HG03432 (cell line): ENCODE results near the gene CCND3.
"Not testable (repeated sequence)": the region's sequence is repeated elsewhere in the genome, so short reads cannot be mapped to it uniquely, and the experiment has no call there.

Experiments used
- ATAC-seq: cut with Tn5 transposase; IDR thresholded peaks from one replicate; pipeline ENCODE4 v1.9.1; 2021; ENCODE audit warnings: mild to moderate bottlenecking, moderate library complexity; ENCODE audit not compliant: unreplicated experiment

CCND3 gene

DNA sequence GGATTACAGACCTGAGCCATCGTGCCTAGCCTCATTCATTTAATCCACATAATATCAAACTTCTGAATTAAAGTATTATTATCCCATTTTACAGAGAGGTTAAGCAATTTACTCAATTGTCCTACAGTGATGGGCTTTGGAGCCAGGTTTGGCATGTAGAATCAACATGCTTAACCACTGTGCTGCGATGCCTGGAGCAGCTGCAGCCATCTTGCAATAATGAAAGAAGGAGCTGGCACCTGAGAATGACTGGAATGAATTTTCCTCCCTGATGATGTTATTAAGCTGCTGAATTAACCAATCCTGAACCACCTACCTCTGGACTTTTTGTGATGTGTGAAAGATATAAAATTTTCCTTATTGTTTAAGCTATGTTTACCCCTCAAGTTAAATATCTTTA lies 13.1 kb upstream of the CCND3 start:
- no peak for ATAC-seq

DNA sequence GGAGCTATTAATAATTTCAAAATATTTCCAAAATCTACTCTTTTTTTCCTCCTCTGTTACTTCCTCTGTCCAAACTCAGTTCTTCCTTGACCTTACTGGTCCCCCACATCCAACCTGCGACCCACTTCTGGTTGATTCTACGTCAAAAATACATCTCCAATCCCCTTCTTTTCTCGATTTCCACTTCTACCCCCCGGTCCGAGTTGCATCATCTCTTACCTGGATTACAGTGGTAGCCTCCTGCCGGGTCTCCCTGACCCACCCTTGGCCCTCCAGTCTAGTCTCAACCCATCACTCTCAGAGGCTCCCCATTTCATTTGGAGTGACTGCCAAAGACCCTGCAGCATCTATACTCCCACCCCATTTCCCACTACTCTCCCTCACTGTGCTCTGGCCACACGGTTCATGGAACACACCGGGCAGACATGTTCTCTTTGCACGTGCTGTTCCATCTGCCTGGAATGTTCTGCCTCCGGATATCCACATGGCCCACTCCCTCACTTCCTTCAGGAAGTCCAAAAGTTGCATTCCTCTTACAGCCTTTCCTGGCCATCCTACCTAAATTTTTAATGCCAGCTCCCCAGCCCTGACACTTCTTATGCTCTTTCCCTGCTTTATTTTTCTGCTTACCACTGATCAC lies 6.1 kb upstream of the CCND3 start:
- no peak for ATAC-seq

DNA sequence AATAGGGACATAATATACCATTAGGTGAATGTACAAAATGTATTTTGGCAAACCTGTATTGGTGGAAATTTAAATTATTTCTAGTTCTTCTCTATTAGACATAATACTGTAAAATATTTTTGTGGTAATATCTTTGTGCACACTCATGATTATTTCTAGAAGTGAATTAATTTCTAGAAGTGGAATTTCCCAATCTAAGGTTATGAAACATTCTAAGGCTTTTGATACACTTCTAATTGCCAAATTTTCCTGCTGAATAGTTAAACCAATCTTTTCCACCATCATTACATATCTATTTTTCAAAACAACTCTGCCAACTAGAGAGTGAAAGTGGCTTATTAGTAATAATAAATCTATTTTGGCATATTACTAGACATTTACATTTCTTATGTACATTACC lies 1.8 kb upstream of the CCND3 start:
- ATAC-seq: no peak

DNA sequence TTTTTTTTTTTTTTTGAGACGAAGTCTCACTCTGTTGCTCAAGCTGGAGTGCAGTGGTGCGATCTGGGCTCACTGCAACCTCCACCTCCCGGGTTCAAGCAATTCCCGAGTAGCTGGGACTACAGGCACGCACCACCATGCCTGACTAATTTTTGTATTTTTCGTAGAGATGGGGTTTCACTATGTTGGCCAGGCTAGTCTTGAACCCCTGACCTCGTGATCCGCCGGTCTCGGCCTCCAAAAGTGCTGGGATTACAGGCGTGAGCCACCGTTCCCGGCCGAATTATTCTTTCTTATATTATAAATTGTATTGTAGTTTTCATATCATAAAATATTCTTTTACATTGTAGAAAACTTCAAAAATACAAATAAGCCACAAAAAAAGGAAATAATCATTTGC lies 1.3 kb upstream of the CCND3 start:
- ATAC-seq: not testable (repeated sequence)

DNA sequence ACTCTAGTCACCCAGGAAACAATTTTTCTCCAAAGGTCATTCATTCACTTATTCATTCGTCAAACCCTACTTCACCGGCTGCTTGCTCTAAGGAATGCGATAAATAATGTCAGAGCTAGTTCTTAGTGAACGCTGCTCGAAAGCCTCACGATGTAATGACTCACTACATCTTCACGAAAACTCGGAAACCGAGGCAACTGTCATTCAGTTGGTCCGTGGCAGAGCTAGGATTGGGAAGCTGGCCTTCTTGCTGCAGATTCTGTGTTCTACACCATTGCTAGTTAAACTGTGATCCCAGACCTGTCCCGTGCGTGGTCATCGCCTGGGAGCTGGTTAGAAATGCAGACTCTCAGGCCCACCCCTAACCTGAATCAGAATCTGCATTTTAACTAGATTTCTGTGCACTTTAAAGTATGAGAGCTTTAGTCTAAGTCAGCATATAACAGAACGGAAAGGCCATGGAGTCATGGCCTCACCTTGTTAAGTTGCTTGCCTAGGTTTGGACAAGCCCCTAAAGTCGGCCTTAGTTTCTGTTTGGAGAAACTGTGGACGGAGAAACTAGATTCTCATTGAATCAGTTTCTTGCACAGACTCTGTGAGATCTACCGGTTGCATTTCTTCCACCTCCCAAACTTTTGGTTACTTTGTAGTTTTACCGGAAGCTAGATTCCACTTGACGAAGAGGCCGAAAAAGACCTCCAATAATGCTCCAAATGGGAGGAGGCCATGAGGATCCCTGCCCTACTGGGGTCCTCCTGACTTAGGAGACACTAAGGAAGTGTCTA lies 651 bp upstream of the CCND3 start:
- no peak for ATAC-seq

DNA sequence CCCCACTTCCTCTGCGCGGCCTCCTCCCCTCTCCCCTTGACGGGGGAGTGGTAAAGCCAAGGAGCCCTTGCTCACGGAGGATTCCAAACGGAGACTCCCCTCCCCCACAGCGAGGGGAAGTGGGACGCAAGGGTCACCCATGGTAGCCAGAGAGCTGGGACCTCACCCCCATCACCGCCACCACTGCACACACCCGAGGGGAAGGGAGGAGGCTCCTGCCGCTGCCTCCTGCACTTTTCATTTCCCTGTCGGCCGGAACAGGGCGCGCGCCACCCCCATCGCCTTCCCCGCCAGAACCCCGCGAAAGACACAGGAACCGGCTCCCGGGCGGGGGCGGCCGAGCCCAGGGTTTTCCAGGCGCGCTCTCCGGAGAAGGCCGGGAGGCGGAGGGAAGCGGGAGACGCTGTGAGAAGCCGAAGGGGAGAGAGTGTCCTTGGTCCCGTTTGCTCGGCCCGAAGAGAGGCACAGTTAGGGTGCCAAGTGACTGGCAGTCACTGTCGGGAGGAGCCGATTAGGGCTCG lies 789 bp downstream of the CCND3 start:
- ATAC-seq: no peak

DNA sequence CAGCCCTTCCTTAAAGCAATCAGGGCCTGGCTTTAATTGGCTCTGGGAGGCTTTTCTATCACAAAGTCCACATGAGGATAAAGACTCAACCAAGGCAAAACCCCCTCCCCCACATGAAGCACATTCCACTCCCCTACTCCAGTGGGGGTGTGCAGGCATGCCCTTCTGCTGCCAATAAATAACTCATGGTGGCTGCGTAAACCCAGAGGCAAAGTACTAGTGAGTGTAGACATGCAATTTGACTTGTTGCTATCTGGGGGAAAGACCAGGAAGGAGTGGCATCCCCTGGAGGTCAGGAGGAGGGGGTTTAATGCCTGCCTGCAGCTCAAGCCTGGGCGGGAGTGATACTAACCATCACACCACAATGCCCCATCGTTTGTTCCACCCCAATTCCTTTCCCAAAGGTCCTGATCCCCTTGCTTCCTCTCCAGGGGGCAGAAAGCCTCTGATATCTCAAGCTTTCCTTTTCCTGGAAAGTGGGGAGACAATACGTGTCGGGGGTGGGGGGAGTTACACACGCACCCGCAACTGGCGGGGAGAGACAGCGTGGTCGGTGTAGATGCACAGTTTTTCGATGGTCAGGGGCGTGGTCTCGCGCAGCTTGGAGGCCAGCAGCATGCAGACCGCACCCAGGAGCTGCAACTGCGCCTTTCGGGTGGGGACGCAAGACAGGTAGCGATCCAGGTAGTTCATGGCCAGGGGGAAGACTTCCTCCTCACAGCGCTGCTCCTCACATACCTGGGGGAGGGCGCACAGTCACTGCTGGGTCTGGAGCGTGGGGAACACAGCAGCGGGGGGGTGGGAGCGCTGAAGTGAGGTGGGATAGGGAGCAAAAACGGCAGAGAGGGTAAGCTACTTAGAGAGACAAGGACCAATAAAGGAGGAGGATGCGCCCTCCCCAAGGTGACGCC lies 1.5 kb downstream of the CCND3 start:
- ATAC-seq: no peak

DNA sequence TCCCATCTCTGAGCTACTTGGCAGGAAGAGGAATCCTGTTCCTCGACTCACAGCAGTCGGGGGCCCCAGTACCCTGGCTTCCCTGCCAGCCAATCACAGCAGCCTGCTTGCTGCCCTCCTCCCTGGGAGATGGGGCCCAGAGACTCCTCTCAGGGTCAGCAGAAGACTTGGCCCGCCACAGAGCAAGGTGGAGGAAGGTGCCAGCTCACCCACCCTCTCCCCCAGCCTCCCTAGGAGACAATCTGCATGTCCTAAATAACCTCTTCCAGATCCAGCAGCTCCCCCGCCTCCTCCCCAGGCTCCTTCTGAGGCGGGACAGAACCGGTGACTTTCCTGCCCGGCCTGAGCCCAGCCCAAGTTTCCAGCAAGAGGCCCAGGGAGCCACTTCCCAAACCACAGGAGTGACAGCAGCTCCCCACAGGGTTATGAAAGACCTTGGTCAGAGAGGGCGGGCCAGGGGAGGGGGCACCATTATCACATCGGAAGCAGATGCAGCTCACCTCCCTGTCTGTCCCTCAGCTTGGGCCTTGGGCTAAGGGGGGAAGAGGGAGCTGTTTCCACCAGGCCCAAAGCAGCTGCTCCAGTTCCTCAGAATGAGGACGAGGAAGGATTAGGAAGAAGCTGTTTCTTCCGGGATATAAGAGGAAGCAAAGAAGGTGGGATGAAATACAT lies 2.3 kb downstream of the CCND3 start:
- no peak for ATAC-seq

DNA sequence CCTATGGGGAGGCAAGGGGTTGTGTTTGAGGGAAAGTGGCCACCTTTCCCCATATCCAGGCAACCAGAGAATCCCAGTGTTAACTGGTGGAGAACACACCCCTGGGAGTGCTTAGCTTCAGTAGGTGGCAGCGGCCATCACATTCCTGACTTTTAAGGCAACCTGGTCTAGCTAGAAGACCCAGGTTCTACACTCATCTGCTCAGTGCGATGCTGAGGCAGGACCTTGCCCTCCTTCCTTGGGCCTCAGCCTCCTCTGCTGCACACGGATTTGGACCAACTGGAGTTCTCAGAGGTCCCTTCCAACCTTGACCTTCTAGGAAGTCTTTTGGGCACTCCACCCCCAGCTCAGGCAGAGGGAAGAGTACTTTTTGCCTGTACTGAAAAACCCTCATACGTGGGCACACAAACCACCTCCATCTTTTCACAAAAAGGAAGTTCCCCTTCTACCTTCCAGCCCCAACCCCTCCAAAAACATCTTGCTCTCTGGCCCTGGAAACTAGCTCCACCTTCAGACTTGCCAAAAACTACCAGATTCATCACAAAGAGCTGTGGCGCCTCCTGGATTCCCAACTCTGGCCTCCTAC lies 2.9 kb downstream of the CCND3 start:
- no peak for ATAC-seq

DNA sequence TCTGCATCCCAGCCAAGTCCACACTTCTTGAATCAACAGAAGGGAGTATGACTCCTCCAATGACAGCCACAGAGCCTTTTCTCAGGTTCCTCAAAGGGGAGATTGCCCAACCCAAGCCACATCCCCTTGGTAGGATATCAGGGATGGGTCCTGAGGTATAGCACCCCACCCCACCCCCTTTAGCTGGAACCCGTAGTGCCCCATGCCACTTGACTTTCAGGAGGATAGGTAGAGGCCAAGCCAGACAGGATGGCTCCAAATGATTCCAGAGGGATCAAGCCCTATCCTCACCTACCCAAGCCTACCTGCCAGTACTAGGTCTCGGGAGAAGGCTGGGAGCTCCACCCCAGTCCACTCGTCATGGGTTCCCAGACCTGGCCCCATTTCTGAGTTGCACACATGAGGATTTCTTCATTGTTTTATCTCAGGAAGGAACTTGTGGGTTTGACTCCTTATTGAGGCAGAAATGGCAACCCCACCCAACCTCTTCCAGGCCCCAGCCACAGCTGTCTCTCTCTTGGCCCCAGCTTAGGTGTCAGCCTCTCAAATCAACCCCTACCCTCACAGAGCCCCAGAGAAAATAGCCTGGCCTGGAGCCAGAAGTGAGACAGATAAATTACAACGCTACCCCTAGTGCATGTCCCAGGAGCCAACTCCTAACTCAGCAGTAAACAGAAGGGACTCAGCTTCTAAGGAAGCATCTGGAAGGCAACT lies 3.6 kb downstream of the CCND3 start:
- no peak for ATAC-seq

DNA sequence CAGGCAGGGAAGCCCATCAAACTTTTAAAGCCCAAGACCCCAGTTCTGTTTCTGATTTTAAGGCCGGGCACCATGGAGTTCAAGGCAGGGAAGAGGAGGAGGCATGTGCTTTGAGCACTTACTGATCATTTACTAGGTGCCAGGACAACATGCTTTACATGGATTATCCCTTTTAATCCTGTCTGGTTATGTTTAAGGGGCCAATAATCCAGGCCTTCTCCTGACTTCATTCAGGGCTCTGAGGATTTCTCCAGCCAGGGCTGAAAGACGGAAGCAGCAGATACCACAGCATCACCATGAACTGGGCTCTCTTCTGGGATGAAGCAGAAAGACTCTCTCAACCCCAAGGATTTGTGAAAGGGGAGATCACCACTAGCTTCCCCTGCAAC lies 4.1 kb downstream of the CCND3 start:
- ATAC-seq: no peak

DNA sequence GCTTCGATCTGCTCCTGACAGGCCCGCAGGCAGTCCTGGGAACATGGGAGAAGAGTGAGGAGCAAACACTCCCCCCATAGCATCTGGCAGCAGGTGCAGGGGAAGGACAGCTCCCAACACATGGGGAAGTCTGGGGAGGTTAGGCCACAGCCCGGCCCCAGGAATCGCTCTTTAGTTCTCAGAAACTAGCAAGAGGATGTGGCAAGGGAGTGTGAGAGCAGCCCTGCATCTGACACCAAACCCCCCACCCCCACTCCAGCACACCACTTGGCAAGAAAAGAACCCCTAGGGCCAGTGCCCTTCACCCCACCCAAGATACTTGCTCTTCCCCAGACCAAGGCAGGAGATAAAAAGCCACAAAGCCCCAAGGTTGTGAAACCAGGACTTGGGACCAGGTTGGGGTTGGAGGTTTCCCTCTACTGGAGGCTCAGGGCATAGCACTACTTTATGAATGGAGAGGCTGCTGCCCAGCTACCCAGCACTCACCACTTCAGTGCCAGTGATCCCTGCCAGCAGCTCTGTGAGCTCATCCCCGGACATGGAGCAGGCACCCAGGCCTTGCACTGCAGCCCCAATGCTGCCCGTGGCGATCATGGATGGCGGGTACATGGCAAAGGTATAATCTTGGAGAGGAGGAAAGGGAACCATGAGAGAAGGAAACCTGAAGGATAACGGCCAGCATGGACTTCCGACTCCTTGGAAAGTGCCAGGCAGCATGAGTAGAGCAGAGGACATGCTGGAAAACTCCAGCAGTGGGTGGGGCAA lies 5.4 kb downstream of the CCND3 start:
- ATAC-seq: peak; percentile 62

DNA sequence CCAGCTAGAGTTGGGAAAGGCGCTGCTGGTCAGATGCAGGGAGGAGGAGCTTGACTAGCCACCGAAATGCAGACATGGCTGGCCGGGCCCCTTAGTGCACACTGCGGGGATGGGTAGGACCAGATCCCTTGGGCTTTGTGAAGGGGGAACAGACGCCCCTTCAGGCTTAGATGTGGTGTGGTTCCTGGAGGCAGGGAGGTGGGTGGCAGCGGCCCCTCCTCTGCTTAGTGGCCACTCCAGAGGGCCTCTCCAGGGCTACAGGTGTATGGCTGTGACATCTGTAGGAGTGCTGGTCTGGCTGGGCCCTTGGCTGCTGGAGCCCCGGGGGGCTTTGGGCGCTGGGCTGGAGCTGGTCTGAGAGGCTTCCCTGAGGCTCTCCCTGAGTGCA lies 5.9 kb downstream of the CCND3 start:
- ATAC-seq: no peak

DNA sequence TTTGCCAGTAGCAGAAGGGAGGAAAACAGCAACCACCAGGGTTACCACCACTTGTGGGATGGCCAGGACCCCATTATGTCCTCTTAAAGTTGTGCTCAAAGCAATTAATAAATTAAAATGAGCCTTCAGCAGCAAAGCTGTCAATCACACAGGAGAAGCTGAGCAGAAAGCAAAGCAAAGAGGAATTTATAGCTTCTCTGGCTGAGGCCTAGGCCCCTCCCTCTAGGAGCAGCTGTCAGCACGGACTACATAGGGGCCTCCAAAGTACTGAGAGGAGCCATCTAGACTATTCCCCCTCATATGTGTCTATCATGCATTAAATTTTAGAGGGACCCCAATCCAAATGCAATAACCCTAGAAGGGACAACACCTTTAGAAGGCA lies 6.4 kb downstream of the CCND3 start:
- no peak for ATAC-seq

DNA sequence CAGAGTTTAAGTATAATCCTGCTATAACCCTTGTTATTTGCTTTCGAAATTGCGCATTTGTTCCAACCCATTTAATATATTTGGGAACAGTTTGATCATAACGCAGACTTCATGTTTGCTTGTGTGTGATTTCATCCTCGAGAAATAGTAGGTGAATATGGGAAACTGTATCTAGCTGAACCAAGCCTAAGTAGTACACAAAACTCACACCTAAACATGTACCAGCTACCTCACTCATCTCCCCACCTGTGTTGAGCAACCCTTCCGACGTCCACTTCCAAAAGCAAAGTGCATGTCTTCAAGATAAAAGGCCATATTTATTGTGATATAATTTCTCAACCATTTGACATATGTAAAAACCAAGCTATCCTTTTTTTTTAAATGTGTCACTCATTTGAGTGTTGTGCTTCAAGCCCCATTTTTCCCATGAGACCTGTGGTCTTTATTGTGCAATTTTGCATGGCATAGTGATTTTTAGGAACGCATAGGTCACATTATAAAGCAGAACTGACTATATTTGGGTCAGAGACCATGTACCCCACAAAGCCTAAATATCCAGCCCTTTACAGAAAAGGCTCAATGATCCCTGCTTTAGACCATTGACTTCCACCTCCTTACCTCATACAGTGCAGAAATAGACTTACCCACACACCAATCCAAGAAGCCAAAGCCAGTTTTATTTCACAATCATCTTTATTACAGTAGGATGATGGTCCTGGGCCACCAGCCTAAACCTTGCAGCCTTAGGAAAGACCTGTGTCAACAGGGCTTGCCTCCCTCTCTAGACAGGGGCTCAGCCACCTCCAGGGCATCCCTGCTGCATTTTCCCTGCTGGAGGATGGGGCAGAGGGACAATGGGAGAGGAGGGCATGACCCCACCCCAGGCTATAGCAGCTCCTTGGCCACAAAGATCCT lies 7.1 kb downstream of the CCND3 start:
- no peak for ATAC-seq

DNA sequence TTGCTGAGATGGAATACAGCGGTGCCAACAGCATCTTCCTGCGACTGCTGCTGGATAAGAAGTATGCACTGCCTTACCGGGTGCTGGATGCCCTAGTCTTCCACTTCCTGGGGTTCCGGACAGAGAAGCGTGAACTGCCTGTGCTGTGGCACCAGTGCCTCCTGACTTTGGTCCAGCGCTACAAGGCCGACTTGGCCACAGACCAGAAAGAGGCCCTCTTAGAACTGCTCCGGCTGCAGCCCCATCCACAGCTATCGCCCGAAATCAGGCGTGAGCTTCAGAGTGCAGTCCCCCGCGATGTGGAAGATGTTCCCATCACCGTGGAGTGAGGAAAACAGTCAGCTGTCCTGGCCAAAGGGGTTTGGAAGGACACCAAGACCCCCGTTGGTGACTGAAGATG lies 9.2 kb downstream of the CCND3 start:
- no peak for ATAC-seq

DNA sequence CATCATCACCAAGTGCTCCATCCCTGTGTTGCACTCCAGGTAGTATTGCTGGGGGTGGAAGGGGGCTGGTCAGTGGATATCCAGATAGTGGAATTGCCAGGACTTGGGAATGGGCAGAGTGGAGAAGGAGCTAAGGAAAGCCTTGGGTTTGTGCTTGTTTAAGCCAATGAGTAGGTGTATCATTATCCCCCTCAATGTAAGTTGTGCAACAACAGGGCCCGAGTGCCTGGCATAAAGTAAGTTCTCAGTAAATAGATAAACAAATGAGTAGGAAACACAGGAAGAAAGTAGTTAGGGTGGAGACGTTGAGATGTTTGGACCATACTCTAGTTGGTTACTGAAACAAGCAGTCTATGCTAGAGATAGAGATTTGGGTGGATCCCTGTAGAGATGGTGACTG lies 9.8 kb downstream of the CCND3 start:
- ATAC-seq: no peak

DNA sequence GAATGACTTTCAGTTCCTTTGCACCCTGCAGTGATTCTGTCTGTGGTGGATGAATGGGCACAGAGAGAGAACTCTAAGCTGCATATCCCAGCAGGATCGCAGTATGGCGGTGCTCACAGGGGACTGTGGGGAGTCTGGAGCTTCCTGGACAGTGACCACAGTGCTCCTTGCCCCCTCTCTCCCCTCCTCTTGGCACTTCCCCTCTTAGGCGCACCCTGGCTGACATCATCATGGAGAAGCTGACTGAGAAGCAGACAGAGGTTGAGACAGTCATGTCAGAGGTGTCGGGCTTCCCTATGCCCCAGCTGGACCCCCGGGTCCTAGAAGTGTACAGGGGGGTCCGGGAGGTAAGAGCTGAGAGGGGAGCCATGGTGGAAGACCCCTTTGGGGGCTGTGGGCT lies 11.7 kb downstream of the CCND3 start:
- ATAC-seq: no peak
